SIG-M5 treated with dmso at 0.1 percent for 504 hours (cell line): Measurements from ENCODE around the gene SGO2.

ENCODE experiments used
- DNase-seq: peaks from one replicate; lab custom pipeline; 2025; ENCODE audit not compliant: unreplicated experiment; lab: John Stamatoyannopoulos, UW

Gene SGO2

GRCh38 chr2:200525882-200526651, at the start of gene SGO2:
TSS of gene SGO2 (plus strand) at chr2:200526207. CDS start at chr2:200532976, 6,769 bp downstream.
- DNase-seq = peak; percentile 98

- DNase-seq = no peak
Measured at GRCh38 chr2:200476836-200477235, 49.2 kb upstream of the SGO2 start.

GRCh38 chr2:200477667-200478131, 48.3 kb upstream of the SGO2 start:
- no peak for DNase-seq

GRCh38 chr2:200479692-200480265, 46.2 kb upstream of the SGO2 start:
- peak; percentile 26 for DNase-seq

GRCh38 chr2:200482194-200482593, 43.8 kb upstream of the SGO2 start:
- no peak for DNase-seq

GRCh38 chr2:200483729-200484198, 42.2 kb upstream of the SGO2 start:
- DNase-seq = peak; percentile 42

- no peak for DNase-seq
Measured at GRCh38 chr2:200484934-200485333, 41.1 kb upstream of the SGO2 start.

- DNase-seq = no peak
Measured at GRCh38 chr2:200486529-200486928, 39.5 kb upstream of the SGO2 start.

- DNase-seq = no peak
Measured at GRCh38 chr2:200488169-200488568, 37.8 kb upstream of the SGO2 start.

- DNase-seq = no peak
Measured at GRCh38 chr2:200490001-200490400, 36.0 kb upstream of the SGO2 start.

GRCh38 chr2:200492656-200493055, 33.4 kb upstream of the SGO2 start:
- no peak for DNase-seq

GRCh38 chr2:200494048-200494447, 32.0 kb upstream of the SGO2 start:
- DNase-seq = no peak

GRCh38 chr2:200496696-200497095, 29.3 kb upstream of the SGO2 start:
- no peak for DNase-seq

- DNase-seq = no peak
Measured at GRCh38 chr2:200498402-200499162, 27.4 kb upstream of the SGO2 start.

GRCh38 chr2:200502196-200502595, 23.8 kb upstream of the SGO2 start:
- no peak for DNase-seq

GRCh38 chr2:200506679-200507078, 19.3 kb upstream of the SGO2 start:
- no peak for DNase-seq

GRCh38 chr2:200507179-200507578, 18.8 kb upstream of the SGO2 start:
- no peak for DNase-seq

GRCh38 chr2:200509235-200509611, 16.8 kb upstream of the SGO2 start:
- DNase-seq = no peak

- peak; percentile 85 for DNase-seq
Measured at GRCh38 chr2:200509612-200510433, 16.2 kb upstream of the SGO2 start, which contains the start of gene KCTD18. TSS of gene KCTD18 (minus strand) at chr2:200510068. CDS start at chr2:200507016, 3,052 bp downstream.

GRCh38 chr2:200515155-200515554, 10.9 kb upstream of the SGO2 start:
- no peak for DNase-seq

GRCh38 chr2:200523158-200523557, 2.8 kb upstream of the SGO2 start:
- DNase-seq = no peak
